Esophagus squamous epithelium (tissue), 4 donors: ENCODE data around the gene SFPQ.

Source experiments
- CTCF ChIP-seq, 6 experiments: fragments of 450-650 bp in 4 of 6; fragments of 200-600 bp in 2 of 6; sonication (generic) in 2 of 6; IDR thresholded peaks; one replicate each; pipeline ENCODE4 v1.5.1; 2016 to 2019; ENCODE audit warnings: antibody characterized with exemption in 6 of 6, mild to moderate bottlenecking in 4 of 6, moderate library complexity in 4 of 6
- POLR2A ChIP-seq, 4 donors: fragments of 450-650 bp; IDR thresholded peaks; one replicate each; pipeline ENCODE4 v1.6.1; 2017; ENCODE audit warnings: antibody characterized with exemption in 4 of 4, mild to moderate bottlenecking in 4 of 4, moderate library complexity in 3 of 4

GRCh38 chr1:35186239-35186638 lies 6.7 kb downstream of the SFPQ start:
- no peak for TF ChIP-seq POLR2A (IDR thresholded peaks at IDR 0.05)
- no peak for TF ChIP-seq CTCF (IDR thresholded peaks at IDR 0.05)
